NCI-H2227 (cell line): ENCODE measurements around the gene GNAQ.

Experiments used
- DNase-seq: peaks from one replicate; lab custom pipeline; 2025; ENCODE audit not compliant: unreplicated experiment; lab: John Stamatoyannopoulos, UW

The GNAQ gene

DNA sequence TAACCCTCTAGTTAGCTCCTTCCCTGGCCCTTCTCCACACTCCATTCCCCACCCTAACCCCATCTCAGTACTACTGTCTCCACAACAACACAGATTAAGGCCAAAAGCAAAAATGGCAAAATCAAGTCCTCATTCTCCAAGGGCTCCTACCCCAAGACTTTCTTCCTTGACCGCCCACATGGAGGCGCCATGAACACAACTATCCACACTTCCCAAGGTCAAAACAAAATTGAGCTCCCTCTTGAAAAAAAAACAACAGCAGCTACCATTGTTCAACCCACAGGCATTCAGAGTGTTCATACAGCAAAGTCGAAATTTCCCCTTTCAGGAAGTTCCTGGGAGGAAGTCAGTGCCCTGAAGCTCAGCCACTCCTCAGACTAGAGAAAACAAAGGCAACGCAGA, 54.4 kb downstream of the GNAQ start:
- peak; percentile 39 for DNase-seq

DNA sequence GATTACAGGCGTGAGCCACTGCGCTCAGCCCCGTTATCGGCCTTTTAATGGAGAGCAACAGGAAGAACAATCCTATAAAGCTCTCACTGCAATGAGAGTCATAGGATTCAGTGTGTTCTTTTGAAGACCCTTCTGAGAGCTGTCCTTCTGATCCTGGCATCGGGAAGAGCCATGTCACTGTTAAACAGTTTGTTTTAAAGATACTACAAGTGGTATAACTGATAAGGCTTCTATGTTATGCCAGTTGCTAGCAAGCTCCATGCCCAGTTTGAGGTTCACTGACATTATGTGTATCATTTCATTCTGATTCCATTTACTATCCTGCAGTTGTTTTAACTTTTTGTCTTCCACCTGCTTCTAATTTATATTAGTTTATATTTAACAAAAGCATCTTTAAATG, 55.8 kb downstream of the GNAQ start:
- DNase-seq: no peak

GRCh38 chr9:77975036-77975435, 56.6 kb downstream of the GNAQ start:
- no peak for DNase-seq

- DNase-seq: no peak
These were observed 57.2 kb downstream of the GNAQ start for GRCh38 chr9:77974434-77974833.

GRCh38 chr9:77969083-77969482, 62.5 kb downstream of the GNAQ start:
- DNase-seq: no peak

- no peak for DNase-seq
These were observed 63.1 kb downstream of the GNAQ start for GRCh38 chr9:77968506-77968905.

- DNase-seq: no peak
These were observed 64.9 kb downstream of the GNAQ start for GRCh38 chr9:77966718-77967117.

DNA sequence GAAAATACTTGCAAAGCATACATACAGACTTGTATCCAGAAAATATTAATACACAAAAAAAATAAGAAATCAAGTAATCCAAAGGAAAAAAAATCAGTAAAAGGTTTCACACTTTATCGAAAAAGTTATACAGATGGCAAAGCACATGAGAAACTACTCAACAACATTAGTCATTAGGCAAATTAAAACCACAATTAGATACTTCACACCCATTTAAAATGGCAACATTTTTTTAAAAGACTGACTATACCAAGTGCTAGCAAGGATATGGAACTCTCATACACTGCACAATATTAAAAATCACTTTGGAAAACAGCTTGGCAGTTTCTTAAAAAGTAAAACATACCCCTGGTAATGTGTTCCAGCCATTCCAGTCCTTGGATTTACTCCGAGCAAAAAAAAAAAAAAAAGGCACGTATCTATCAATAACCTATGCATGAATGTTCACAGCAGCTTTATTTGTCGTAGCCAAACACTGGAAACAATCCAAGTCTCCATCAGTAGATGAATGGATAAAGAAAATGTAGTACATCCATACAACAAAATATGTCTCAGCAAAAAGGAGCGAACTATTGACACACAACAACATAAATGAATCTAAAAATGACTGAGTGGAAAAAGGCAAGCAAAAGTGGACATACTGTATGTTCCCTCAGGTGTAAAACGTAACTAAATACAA, 66.0 kb downstream of the GNAQ start:
- DNase-seq: no peak

GRCh38 chr9:77964258-77964657, 67.4 kb downstream of the GNAQ start:
- DNase-seq: no peak

DNA sequence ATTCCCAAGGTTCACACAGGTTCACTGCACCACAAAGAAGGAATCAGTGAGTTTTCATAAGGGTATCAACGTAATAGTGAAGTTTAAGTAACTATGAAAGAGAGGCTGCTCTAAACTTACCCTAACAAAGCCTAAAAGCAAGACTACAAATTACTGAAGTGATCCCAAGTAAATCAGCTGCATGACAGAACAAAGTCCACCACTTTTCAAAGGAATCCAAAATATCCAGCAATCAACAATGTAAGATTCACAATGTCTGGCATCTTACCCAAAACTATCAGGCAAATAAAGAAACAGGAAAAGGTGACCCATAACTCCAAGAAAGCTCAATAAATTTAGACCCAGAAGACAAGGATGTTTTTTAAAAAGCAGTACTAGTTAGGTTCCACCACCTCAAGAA, 70.1 kb downstream of the GNAQ start:
- DNase-seq: no peak

- DNase-seq: no peak
These were observed 71.1 kb downstream of the GNAQ start for GRCh38 chr9:77960356-77961153.

DNA sequence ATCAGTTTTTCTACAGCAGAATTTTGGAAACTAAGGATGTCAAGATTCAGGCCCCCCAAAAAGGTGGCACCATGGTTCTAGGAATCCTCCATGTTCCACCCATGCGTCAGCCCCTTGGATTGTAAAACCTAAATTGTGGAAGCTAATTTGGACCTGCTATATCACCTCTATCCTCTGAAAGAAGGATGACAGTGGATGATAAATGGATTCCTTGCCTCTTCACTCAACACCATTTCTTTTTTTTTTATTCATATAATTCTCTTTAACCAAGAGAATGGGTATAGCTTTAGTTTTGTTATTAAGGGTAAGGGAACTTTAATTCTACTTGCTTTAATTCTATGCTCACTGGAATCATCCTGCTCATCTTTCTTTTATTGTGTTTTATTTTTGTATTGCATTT, 71.8 kb downstream of the GNAQ start:
- no peak for DNase-seq

DNA sequence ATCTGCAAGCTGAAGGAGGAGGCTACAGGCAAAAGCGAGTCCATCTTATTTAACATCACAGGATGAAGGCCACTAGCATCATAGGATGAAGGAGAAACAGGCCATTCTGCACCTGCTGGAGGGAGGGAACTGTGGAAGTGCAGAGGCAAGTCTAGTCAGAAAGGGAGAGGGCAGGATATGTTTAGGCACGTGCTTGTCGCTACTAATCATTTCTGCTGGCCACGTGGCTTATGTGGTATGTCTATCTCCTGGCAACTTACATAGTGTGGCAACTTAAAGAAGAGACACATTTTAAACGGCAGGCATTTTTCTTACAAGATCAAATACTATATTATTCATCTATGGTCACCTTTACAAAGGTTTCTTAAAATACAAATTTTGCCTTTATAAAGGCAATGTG, 74.0 kb downstream of the GNAQ start:
- DNase-seq: no peak

- DNase-seq: no peak
These were observed 75.1 kb downstream of the GNAQ start for GRCh38 chr9:77956555-77956954.

GRCh38 chr9:77954666-77955015, 77.0 kb downstream of the GNAQ start:
- no peak for DNase-seq

DNA sequence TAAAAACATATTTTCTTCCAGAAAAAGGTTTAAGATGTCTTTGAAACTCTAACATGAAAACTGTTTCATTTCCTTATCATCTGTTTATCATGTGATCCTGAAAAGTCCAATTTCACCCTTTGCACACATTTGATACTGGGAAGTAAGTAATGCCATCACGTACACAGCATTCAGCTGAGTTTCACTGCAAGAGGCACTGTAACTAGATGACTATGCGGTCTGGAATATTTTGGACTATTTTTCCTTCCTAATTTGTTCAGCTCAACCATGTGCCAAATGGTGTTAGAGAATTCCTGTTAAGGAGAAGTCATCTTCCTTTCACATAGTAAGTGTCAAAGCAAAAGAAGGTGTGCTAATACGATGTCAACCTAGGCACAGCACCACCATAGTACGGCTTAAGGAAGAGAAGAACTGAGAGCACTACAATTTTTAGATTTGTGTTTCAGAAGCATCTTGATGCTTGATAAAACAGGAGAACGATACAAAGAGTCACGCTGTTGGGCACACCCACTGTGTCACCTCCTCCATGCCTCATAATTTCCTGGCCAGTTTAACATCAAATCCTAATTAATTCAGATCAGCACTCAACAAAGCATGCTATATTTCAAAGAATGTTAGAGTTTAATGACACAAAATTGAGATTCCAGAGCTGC, 77.5 kb downstream of the GNAQ start:
- no peak for DNase-seq

DNA sequence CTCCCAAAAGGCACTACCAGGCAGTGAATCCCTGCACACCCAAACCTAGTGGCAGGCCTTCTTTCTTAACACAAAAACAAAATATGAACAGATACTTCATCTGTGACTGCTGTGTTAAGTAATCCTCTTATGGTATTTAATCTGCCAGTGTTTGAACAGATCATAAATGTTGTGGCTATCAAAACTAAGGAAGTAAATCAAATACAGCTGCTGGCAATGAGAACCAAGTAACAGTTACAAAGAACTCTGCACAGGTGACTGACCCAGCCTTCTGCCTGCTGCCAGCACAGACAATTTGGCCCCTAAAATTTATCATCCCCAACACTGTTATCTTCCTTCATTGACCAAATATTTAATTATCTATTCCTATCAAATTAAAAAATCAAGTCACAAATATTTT, 78.0 kb downstream of the GNAQ start:
- no peak for DNase-seq

GRCh38 chr9:77952635-77953328, 78.8 kb downstream of the GNAQ start:
- no peak for DNase-seq

- DNase-seq: no peak
These were observed 80.2 kb downstream of the GNAQ start for GRCh38 chr9:77951369-77951768.

- no peak for DNase-seq
These were observed 81.7 kb downstream of the GNAQ start for GRCh38 chr9:77949751-77950436.

DNA sequence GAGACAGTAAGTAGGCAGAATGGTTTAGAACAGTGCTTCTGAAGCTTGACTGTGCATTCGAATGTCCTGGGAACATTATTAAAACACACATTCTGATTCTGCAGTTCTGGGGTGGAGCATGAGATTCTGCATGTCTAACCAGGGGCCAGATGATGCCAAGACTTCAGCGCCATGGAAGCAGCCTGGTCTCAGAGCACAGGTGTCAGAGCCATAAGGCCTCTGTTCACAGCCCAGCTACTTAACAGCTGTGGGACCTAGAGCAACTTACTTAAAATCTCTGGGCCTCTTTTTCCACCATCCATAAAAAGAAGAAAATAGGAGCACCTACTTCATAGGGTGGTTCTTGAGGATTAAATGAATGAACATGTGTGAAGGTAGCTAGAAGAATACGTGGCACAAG, 84.0 kb downstream of the GNAQ start:
- no peak for DNase-seq
